Bronchial epithelial cell (primary cell): ENCODE measurements around the gene ESRP2. TPM values are rescaled to one million over a fixed set of nuclear protein-coding genes. Genes with fewer than 3 reads are reported as not detected.

Experiments
- DNase-seq: peaks from one replicate; pipeline ENCODE4 v3.0.0-alpha.2; 2010; ENCODE audit warnings: low read depth
- FAIRE-seq: peaks from 2 replicates; lab custom pipeline; 2011; peaks lifted over from hg19 to GRCh38; lab: Jason Lieb, UNC
- H3K27me3 ChIP-seq: 2 replicates; pipeline ENCODE4 v1.5.1; 2011; ENCODE audit warnings: low read length; ENCODE audit not compliant: control insufficient read depth, insufficient read depth
- H3K36me3 ChIP-seq: 2 replicates; pipeline ENCODE4 v1.5.1; 2011; ENCODE audit warnings: low read length; ENCODE audit not compliant: control insufficient read depth, insufficient read depth
- H3K4me3 ChIP-seq: 2 replicates; pipeline ENCODE4 v1.5.1; 2011; ENCODE audit warnings: mild to moderate bottlenecking, low read depth, low read length, control low read depth
- CTCF ChIP-seq: IDR thresholded peaks from 2 replicates; pipeline ENCODE4 v1.5.1; 2011; ENCODE audit warnings: mild to moderate bottlenecking, moderate library complexity, low read length, control low read depth, inconsistent platforms; ENCODE audit not compliant: insufficient read depth, severe bottlenecking
- total RNA-seq: library from RNA; depleted of rRNA; stranded (reverse); fragments of >200 nt; gene quantifications from 2 replicates; pipeline ENCODE4 v1.2.1, GENCODE V29; 2014

ESRP2 gene
- total RNA-seq, 1 donor from 2014 or later, result 49.0 TPM

- no peak overlapping the region for H3K4me3 ChIP-seq
- DNase-seq (no peak), FAIRE-seq (no peak)
- H3K27me3 ChIP-seq, result no peaks in the 10 kb centered on the region
- no peak for TF ChIP-seq CTCF
- no peaks in the 10 kb centered on the region for H3K36me3 ChIP-seq
Measured at GRCh38 chr16:68242085-68242484, 6.2 kb upstream of the ESRP2 start.

- DNase-seq (no peak), FAIRE-seq (no peak)
- Histone ChIP-seq H3K27me3 (no peaks in the 10 kb centered on the region), H3K36me3 (no peaks in the 10 kb centered on the region), H3K4me3 (peak overlapping the region; percentile 45)
- no peak for TF ChIP-seq CTCF
Measured at GRCh38 chr16:68238029-68238345, 2.1 kb upstream of the ESRP2 start.

- peak; percentile 90 for FAIRE-seq
- Histone ChIP-seq H3K27me3 (no peaks in the 10 kb centered on the region), H3K4me3 (peak overlapping the region; percentile 88), H3K36me3 (peaks cover 3% of the 10 kb centered on the region)
- DNase-seq, result peak; percentile 95
- no peak for TF ChIP-seq CTCF
Measured at GRCh38 chr16:68237243-68238028, 1.5 kb upstream of the ESRP2 start.

- TF ChIP-seq CTCF, result no peak
- peak overlapping the region; percentile 88 for H3K4me3 ChIP-seq
- FAIRE-seq (no peak), DNase-seq (peak; percentile 57)
- no peaks in the 10 kb centered on the region for H3K27me3 ChIP-seq
- H3K36me3 ChIP-seq, result peaks cover 8% of the 10 kb centered on the region
Measured at GRCh38 chr16:68236826-68237242, 907 bp upstream of the ESRP2 start.

GRCh38 chr16:68236137-68236825, 354 bp upstream of the ESRP2 start:
- Histone ChIP-seq H3K4me3 (peak overlapping the region; percentile 88), H3K27me3 (no peaks in the 10 kb centered on the region), H3K36me3 (peaks cover 13% of the 10 kb centered on the region)
- DNase-seq, result peak; percentile 83
- TF ChIP-seq CTCF, result no peak
- FAIRE-seq, result no peak
